LNCaP clone FGC (cell line): ENCODE measurements around the gene SERPINB6.
"Not testable (repeated sequence)": the region's sequence is repeated elsewhere in the genome, so short reads cannot be mapped to it uniquely, and the experiment has no call there.

Experiments used
- DNase-seq: peaks from one replicate; pipeline ENCODE4 v3.0.0-alpha.2; 2011; ENCODE audit warnings: low read depth
- H3K4me3 ChIP-seq: 2 replicates; pipeline ENCODE4 v1.5.1; 2011; ENCODE audit warnings: mild to moderate bottlenecking, low read depth, low read length, control low read depth
- CTCF ChIP-seq: IDR thresholded peaks from 2 replicates; pipeline ENCODE4 v1.5.1; 2012; ENCODE audit warnings: mild to moderate bottlenecking; ENCODE audit not compliant: control insufficient read depth, insufficient read depth; ENCODE audit errors: extremely low read depth

Gene SERPINB6

GRCh38 chr6:2999618-3000557 lies 28.5 kb upstream of the SERPINB6 start, which contains the start of gene NQO2:
NQO2 (plus strand) TSS chr6:2999894; CDS start chr6:3006553, 6,659 bp downstream.
- no peak for TF ChIP-seq CTCF

GRCh38 chr6:2998998-2999617 lies 27.7 kb upstream of the SERPINB6 start:
- H3K4me3 ChIP-seq, result peak overlapping the region; percentile 56
- DNase-seq, result no peak
- TF ChIP-seq CTCF, result no peak

More at GRCh38 chr6:2999618-3000557, 28.5 kb upstream of the SERPINB6 start, which contains the start of gene NQO2:
- no peak for DNase-seq
- H3K4me3 ChIP-seq, result peak within 1 kb of the TSS; percentile 88

GRCh38 chr6:2998249-2998997 lies 27.1 kb upstream of the SERPINB6 start:
- H3K4me3 ChIP-seq, DNase-seq: not testable (repeated sequence)

GRCh38 chr6:2993755-2994317 lies 22.5 kb upstream of the SERPINB6 start:
- no peak overlapping the region for H3K4me3 ChIP-seq
- no peak for DNase-seq
- no peak for TF ChIP-seq CTCF

- TF ChIP-seq CTCF, result no peak
- DNase-seq, result no peak
- no peak overlapping the region for H3K4me3 ChIP-seq
Observed at GRCh38 chr6:2992330-2992979, 21.1 kb upstream of the SERPINB6 start.

GRCh38 chr6:2990932-2991506 lies 19.7 kb upstream of the SERPINB6 start:
- H3K4me3 ChIP-seq, result peak overlapping the region; percentile 92
- no peak for DNase-seq
- no peak for TF ChIP-seq CTCF
